Testis (tissue), 2 donors: ENCODE data around the gene MAJIN.

Experiments
- CTCF ChIP-seq, 3 experiments: fragments of 450-650 bp in 2 of 3; fragments of 200-600 bp in 1 of 3; sonication (generic) in 1 of 3; IDR thresholded peaks; one replicate each; pipeline ENCODE4 v1.5.1; 2016 to 2019; ENCODE audit warnings: antibody characterized with exemption in 3 of 3, mild to moderate bottlenecking in 2 of 3, moderate library complexity in 1 of 3
- POLR2A ChIP-seq: fragments of 450-650 bp; IDR thresholded peaks from one replicate; pipeline ENCODE4 v1.6.1; 2017; ENCODE audit warnings: antibody characterized with exemption, mild to moderate bottlenecking, moderate library complexity

DNA sequence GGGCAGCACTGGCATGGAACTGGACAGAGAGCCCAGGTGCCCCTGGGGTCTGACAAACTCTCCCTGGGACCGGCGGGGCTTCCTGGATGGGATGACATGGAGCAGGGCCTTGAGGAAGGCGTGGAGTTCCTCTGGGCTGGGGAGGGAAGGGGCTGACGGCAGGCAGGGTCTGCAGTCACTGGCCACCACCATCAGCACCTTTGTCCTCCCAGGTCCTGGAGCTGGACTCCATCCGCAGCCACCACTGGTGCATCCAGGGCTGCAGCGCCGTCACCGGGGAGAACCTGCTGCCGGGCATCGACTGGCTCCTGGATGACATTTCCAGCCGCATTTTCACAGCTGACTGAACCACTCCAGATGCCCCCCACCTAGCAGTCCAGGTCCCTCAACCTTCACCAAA, 49.6 kb upstream of the MAJIN start:
- no peak for TF ChIP-seq CTCF (IDR thresholded peaks at IDR 0.05)
- TF ChIP-seq POLR2A: no peak
